HEK293T (cell line): ENCODE data around the gene TARBP1.

Source experiments
- ARNT ChIP-seq: fragments of 450-650 bp; IDR thresholded peaks from 2 replicates; pipeline ENCODE4 v1.6.1; 2017; ENCODE audit warnings: mild to moderate bottlenecking
- BHLHE40 ChIP-seq: fragments of 450-650 bp; IDR thresholded peaks from 2 replicates; pipeline ENCODE4 v1.6.1; 2016; ENCODE audit warnings: mild to moderate bottlenecking, moderate library complexity, borderline replicate concordance
- ELF4 ChIP-seq: fragments of 450-650 bp; IDR thresholded peaks from 2 replicates; pipeline ENCODE4 v1.6.1; 2017; ENCODE audit warnings: antibody characterized with exemption
- FOXK2 ChIP-seq: fragments of 450-650 bp; IDR thresholded peaks from 2 replicates; pipeline ENCODE4 v1.6.1; 2016; ENCODE audit warnings: mild to moderate bottlenecking
- FOXM1 ChIP-seq: fragments of 450-650 bp; IDR thresholded peaks from 2 replicates; pipeline ENCODE4 v1.6.1; 2017; ENCODE audit warnings: mild to moderate bottlenecking, borderline replicate concordance
- HDGF ChIP-seq: fragments of 450-650 bp; IDR thresholded peaks from 2 replicates; pipeline ENCODE4 v1.6.1; 2017; ENCODE audit warnings: antibody characterized with exemption, borderline replicate concordance
- L3MBTL2 ChIP-seq: fragments of 450-650 bp; conservative IDR thresholded peaks from 2 replicates; pipeline ENCODE4 v1.6.1; 2016; ENCODE audit warnings: mild to moderate bottlenecking
- LEF1 ChIP-seq: fragments of 450-650 bp; IDR thresholded peaks from 2 replicates; pipeline ENCODE4 v1.6.1; 2017; ENCODE audit warnings: mild to moderate bottlenecking, borderline replicate concordance
- NFRKB ChIP-seq: fragments of 450-650 bp; IDR thresholded peaks from 2 replicates; pipeline ENCODE4 v1.6.1; 2016; ENCODE audit warnings: mild to moderate bottlenecking, moderate library complexity
- SP1 ChIP-seq: fragments of 450-650 bp; IDR thresholded peaks from 2 replicates; pipeline ENCODE4 v1.6.1; 2017
- TARDBP ChIP-seq: fragments of 450-650 bp; IDR thresholded peaks from 2 replicates; pipeline ENCODE4 v1.6.1; 2016
- ZNF384 ChIP-seq: fragments of 450-650 bp; IDR thresholded peaks from 2 replicates; pipeline ENCODE4 v1.6.1; 2016

- TF ChIP-seq NFRKB (no peak), BHLHE40 (no peak), SP1 (no peak), ZNF384 (no peak), ARNT (no peak), TARDBP (no peak), LEF1 (no peak), FOXM1 (no peak), ELF4 (no peak), HDGF (no peak), L3MBTL2 (no peak), FOXK2 (no peak)
Measured at GRCh38 chr1:234484218-234484617, 5.2 kb upstream of the TARBP1 start.
